Mesodermal cell (in vitro differentiated cells): ENCODE data around the gene ART3. TPM values are rescaled to one million over a fixed set of nuclear protein-coding genes. Genes with fewer than 3 reads are reported as not detected.
A peak's percentile ranks its signal among the peaks of the same experiment; 100 is the strongest.
"Not testable (repeated sequence)": the region's sequence is repeated elsewhere in the genome, so short reads cannot be mapped to it uniquely, and the experiment has no call there.

Experiments
- H3K27ac ChIP-seq: 2 replicates; pipeline ENCODE4 v1.7.0; 2013; ENCODE audit warnings: mild to moderate bottlenecking, low read depth, low read length, moderate library complexity; ENCODE audit not compliant: severe bottlenecking
- H3K36me3 ChIP-seq: 2 replicates; pipeline ENCODE4 v1.7.1; 2013; ENCODE audit warnings: mild to moderate bottlenecking, low read length, moderate library complexity; ENCODE audit not compliant: control insufficient read depth, insufficient read depth
- H3K4me1 ChIP-seq: one replicate; pipeline ENCODE4 v1.7.1; 2013; ENCODE audit warnings: mild to moderate bottlenecking, low read length; ENCODE audit not compliant: insufficient read depth, control insufficient read depth, poor library complexity, severe bottlenecking
- H3K4me3 ChIP-seq: 2 replicates; pipeline ENCODE4 v1.7.0; 2013; ENCODE audit warnings: low read length, control low read depth, mild to moderate bottlenecking; ENCODE audit not compliant: insufficient read depth, poor library complexity, severe bottlenecking; ENCODE audit errors: extremely low read depth
- H3K9me3 ChIP-seq: 2 replicates; pipeline ENCODE4 v1.7.1; 2013; ENCODE audit warnings: mild to moderate bottlenecking, low read length, moderate library complexity; ENCODE audit not compliant: control insufficient read depth
- WGBS, 2 experiments: methylation state at CpG; one replicate each; pipeline ENCODE4 v1.1.5; 2013; ENCODE audit warnings: missing lambda C conversion rate in 2 of 2; ENCODE audit not compliant: insufficient coverage in 2 of 2; 5-methylcytosine and 5-hydroxymethylcytosine counted together
- polyA plus RNA-seq, 2 experiments: library from polyadenylated mRNA; stranded (reverse); fragments of 50-300 nt; gene quantifications; one replicate each; pipeline ENCODE4 v1.2.3, GENCODE V29; 2013

The ART3 gene, protein sequence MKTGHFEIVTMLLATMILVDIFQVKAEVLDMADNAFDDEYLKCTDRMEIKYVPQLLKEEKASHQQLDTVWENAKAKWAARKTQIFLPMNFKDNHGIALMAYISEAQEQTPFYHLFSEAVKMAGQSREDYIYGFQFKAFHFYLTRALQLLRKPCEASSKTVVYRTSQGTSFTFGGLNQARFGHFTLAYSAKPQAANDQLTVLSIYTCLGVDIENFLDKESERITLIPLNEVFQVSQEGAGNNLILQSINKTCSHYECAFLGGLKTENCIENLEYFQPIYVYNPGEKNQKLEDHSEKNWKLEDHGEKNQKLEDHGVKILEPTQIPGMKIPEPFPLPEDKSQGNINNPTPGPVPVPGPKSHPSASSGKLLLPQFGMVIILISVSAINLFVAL
- 0.92 TPM for polyA plus RNA-seq (2013, experiment 1 of 2)
- 1.6 TPM for polyA plus RNA-seq (2013, experiment 2 of 2)

DNA sequence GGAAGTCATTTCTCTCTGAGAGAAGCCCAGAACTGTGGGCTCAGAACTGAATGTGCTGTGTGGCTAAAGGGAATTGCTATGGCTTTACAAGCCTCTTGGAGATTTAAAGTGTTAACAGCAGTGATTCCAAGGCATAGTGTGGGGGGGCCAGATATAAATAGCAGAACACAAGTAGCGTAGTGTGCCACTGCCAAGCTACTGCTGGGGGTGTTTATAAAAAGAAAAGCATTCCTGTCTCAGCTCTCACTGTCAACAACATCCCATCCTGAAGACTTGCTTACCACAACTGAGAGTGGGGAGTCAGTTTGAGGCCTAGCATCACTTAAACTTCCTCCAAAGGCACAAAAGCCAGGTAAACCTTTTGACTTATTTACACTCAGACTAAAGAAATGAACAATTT lies at the start of gene ART3:
Gene ART3 (plus strand): TSS at position 242 of the 400 bp plus-strand sequence. CDS start 1,181 bp downstream, outside the sequence.
- WGBS, 2 experiments = no CpG with 5 or more reads among the region's 1 CpG
- no peak within 1 kb of the TSS for H3K4me3 ChIP-seq
- H3K27ac ChIP-seq = peak within 1 kb of the TSS; percentile 37
- H3K4me1 ChIP-seq = no peaks in the 10 kb centered on the region
- no peaks in the 10 kb centered on the region for H3K36me3 ChIP-seq
- no peaks in the 10 kb centered on the region for H3K9me3 ChIP-seq

DNA sequence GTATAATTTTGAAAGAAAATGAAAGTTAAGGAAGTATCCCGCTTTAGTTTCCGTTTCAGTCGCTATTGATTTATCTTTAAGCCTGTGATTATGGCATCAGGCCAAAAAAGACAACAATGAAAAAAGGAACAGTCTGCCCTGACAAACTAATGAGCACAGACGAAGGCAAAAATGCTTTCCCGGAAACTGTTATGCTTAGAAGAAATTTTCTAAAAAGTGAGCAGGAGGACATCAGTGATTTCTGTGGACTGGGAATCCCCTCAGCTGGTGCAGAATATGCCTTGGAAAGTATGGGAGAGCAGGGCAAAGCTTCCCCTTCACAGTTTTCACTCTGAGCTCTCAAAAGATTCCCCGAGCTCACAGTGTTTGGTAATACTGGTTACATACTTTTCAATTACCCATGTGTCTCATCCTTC lies 46.2 kb upstream of the ART3 start:
- WGBS, 2 experiments = 89 to 96% methylated on average over 3 to 4 of the region's 6 CpGs
- H3K36me3 ChIP-seq = no peaks in the 10 kb centered on the region
- no peaks in the 10 kb centered on the region for H3K4me1 ChIP-seq

DNA sequence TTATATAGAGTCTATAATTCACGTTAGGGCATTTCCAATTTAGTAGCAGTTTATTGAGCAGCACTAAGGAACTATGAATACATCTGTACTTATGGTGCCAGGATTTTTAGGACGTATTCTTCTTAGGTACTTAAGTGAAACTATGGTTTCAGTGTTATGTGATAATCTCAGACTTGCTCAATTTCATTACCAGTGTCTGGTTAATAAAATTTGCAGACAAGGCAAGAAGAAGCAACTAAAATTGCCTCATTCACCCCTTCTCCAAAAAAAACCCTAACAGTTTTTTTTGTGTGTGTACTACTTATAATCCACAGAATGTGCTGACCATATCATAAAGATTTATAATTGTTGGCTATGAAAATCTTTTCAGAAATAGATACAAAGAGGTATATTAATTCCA lies 45.2 kb upstream of the ART3 start:
- Histone ChIP-seq H3K9me3 (no peaks in the 10 kb centered on the region), H3K36me3 (no peaks in the 10 kb centered on the region), H3K4me3 (no peak overlapping the region), H3K27ac (no peak overlapping the region), H3K4me1 (no peaks in the 10 kb centered on the region)
- WGBS, 2 experiments = 100% methylated on average over 1 of the region's 2 CpGs

More for the DNA sequence above, 46.2 kb upstream of the ART3 start:
- H3K27ac ChIP-seq = no peak overlapping the region
- no peaks in the 10 kb centered on the region for H3K9me3 ChIP-seq
- H3K4me3 ChIP-seq = no peak overlapping the region

DNA sequence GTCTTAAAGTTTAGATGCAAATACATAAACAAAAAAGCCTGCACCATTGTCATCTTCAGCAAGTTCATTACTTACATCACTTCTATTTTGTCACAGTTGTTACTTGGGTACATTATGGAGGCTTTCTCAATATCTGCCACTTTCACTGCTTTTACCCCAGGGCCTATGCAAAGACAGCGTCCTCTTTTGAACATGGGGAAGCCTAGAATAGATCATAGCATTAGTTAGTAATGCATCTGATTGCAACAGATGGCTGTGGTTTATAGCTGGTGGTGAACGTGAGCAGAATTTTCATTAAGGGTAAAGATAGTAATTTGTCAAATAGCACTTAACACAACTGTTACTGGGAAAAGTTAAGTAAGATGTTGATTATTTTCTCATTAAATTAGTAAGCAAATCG lies 39.4 kb upstream of the ART3 start:
- no peaks in the 10 kb centered on the region for H3K36me3 ChIP-seq
- no peak overlapping the region for H3K4me3 ChIP-seq
- H3K4me1 ChIP-seq = no peaks in the 10 kb centered on the region
- 80 to 100% methylated on average over 1 to 2 of the region's 3 CpGs for WGBS, 2 experiments
- H3K27ac ChIP-seq = no peak overlapping the region
- no peaks in the 10 kb centered on the region for H3K9me3 ChIP-seq

DNA sequence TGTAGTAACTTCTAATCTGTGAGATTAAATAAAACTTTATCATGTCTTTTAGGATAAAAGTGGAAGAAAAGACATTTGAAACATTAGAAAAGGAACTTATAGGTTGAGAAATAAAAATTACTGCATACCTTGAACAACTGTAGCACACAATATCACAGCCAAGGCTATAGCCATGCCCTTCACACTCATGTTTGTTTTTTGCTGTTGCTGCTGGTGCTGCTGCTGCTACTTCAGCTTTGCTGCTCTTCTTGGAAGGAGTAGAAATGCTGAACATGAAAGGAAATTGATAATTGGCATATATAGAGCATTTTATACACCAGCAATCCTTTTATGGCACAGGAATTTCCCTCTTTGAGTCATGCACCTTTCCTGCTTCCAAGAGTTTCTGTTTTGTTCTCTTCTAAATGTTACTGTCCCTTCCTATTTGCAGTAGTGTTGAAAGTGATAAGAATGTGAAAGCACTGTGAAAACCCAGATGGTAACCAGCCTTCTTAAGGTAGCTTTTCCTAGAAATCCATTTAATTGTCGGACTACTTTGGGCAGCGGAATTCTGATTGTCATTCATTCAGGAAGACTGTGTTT lies 38.6 kb upstream of the ART3 start, which contains the start of gene CXCL11:
Gene CXCL11 (minus strand): TSS at position 272 of the 582 bp plus-strand sequence. CDS start 83 bp downstream, at position 189.
- Histone ChIP-seq H3K27ac (no peak within 1 kb of the TSS), H3K9me3 (no peaks in the 10 kb centered on the region), H3K4me3 (no peak within 1 kb of the TSS), H3K36me3 (no peaks in the 10 kb centered on the region), H3K4me1 (no peaks in the 10 kb centered on the region)
- WGBS, 2 experiments = 100% methylated on average over 2 of the region's 2 CpGs; no CpG with 5 or more reads in 1 of the 2 experiments

DNA sequence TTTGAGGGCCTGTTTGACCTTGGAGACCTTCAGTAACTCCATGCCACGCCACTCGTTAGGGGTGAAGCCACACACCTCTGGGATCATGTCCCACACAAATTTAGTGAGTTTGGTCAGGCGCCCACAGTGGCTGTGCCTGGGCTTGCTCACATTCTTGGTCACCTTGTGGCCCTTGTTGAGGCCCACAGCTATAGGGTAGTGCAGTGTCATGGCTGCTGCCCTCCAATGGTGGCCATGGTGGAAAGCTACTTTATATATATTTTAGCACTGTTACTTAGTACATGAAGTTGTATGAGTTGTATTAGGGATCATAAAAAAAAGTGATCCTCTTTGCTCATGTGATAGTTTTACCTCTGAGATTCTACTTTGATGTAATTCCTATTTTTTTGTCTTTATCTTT lies 37.7 kb upstream of the ART3 start:
- no peak overlapping the region for H3K4me3 ChIP-seq
- H3K9me3 ChIP-seq = no peaks in the 10 kb centered on the region
- H3K4me1 ChIP-seq = no peaks in the 10 kb centered on the region
- WGBS, 2 experiments = 88 to 96% methylated on average over 3 of the region's 3 CpGs
- H3K36me3 ChIP-seq = no peaks in the 10 kb centered on the region
- no peak overlapping the region for H3K27ac ChIP-seq

DNA sequence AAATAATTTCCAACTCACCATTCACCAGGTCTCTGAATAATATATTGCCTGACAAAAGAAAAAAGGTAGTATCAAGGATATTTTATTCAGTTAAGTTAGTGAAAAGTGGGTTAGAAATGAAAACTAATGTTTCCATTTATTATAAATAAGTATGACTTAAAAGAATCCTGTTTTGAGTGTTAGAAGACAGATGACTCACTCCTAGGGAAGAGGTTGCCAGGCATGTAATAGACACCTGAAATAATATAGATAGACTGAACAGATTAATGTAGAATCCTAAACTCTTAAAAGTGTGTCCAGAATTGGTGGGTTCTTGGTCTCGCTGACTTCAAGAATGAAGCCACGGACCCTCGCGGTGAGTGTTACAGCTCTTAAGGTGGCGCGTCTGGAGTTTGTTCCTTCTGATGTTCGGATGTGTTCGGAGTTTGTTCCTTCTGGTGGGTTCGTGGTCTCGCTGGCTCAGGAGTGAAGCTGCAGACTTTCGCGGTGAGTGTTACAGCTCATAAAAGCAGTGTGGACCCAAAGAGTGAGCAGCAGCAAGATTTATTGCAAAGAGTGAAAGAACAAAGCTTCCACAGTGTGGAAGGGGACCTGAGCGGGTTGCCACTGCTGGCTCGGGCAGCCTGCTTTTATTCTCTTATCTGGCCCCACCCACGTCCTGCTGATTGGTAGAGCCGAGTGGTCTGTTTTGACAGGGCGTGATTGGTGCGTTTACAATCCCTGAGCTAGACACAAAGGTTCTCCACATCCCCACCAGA lies 32.1 kb upstream of the ART3 start:
- not testable (repeated sequence) for H3K4me1 ChIP-seq, H3K4me3 ChIP-seq, H3K27ac ChIP-seq, H3K36me3 ChIP-seq, H3K9me3 ChIP-seq
- 100% methylated on average over 4 of the region's 18 CpGs; no CpG with 5 or more reads in 1 of the 2 experiments for WGBS, 2 experiments

DNA sequence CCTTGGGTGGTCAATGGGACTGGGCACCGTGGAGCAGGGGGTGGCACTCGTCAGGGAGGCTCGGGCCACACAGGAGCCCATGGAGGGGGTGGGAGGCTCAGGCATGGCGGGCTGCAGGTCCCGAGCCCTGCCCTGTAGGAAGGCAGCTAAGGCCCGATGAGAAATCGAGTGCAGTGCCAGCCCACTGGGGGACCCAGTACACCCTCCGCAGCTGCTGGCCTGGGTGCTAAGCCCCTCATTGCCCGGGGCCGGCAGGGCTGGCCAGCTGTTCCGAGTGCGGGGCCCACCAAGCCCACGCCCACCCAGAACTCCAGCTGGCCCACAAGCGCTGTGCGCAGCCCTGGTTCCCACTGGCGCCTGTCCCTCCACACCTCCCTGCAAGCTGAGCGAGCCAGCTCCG lies 31.2 kb upstream of the ART3 start:
- not testable (repeated sequence) for H3K36me3 ChIP-seq, H3K4me3 ChIP-seq, H3K9me3 ChIP-seq, H3K27ac ChIP-seq, H3K4me1 ChIP-seq
- 93 to 100% methylated on average over 8 to 10 of the region's 18 CpGs for WGBS, 2 experiments

DNA sequence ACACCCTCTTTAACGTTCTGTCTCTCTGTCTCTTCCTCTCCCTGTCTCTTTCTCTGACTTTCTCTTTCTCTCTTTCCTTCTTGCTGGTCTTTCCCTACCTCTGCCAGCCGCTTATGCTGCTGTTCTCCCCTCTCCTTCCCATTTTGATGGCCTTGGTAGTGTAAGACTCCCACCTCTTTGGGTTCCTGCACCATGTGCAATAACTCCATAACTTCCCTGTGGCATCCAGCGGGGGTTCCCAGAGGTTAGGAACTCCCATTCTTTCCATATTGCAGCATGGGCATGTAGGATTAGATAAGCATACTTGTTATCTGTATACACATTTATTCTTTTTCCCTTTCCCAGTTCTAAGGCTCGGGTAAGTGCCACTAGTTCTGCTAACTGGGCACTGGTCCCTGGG lies 29.8 kb upstream of the ART3 start:
- H3K36me3 ChIP-seq, H3K4me3 ChIP-seq, H3K4me1 ChIP-seq, H3K9me3 ChIP-seq, H3K27ac ChIP-seq: not testable (repeated sequence)
- 60 to 94% methylated on average over 1 to 2 of the region's 4 CpGs for WGBS, 2 experiments

DNA sequence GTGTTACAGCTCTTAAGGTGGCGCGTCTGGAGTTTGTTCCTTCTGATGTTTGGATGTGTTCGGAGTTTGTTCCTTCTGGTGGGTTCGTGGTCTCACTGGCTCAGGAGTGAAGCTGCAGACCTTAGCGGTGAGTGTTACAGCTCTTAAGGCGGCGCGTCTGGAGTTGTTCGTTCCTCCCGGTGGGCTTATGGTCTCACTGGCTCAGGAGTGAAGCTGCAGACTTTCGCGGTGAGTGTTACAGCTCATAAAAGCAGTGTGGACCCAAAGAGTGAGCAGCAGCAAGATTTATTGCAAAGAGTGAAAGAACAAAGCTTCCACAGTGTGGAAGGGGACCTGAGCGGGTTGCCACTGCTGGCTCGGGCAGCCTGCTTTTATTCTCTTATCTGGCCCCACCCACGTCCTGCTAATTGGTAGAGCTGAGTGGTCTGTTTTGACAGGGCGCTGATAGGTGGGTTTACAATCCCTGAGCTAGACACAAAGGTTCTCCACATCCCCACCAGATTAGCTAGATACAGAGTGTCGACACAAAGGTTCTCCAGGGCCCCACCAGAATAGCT lies 24.6 kb upstream of the ART3 start:
- not testable (repeated sequence) for H3K36me3 ChIP-seq, H3K9me3 ChIP-seq, H3K4me3 ChIP-seq, H3K27ac ChIP-seq, H3K4me1 ChIP-seq
- 93 to 95% methylated on average over 6 to 10 of the region's 17 CpGs for WGBS, 2 experiments
